Muscle of leg (tissue), 16 donors: ENCODE results near the gene C18orf54. TPM values are rescaled to one million over a fixed set of nuclear protein-coding genes. Genes with fewer than 3 reads are reported as not detected.
A peak's percentile ranks its signal among the peaks of the same experiment; 100 is the strongest.
"Not testable (repeated sequence)": the region's sequence is repeated elsewhere in the genome, so short reads cannot be mapped to it uniquely, and the experiment has no call there.

Experiments used
- DNase-seq: peaks from one replicate; pipeline ENCODE4 v3.0.0; 2013
- H3K27ac ChIP-seq: one replicate; pipeline ENCODE4 v1.5.1; 2013; ENCODE audit warnings: mild to moderate bottlenecking, low read length, control low read depth
- H3K27me3 ChIP-seq: one replicate; pipeline ENCODE4 v1.6.1; 2013; ENCODE audit warnings: low read length; ENCODE audit not compliant: control insufficient read depth, insufficient read depth
- H3K36me3 ChIP-seq: one replicate; pipeline ENCODE4 v1.6.1; 2013; ENCODE audit warnings: low read length; ENCODE audit not compliant: control insufficient read depth, insufficient read depth
- H3K4me1 ChIP-seq: one replicate; pipeline ENCODE4 v1.6.1; 2013; ENCODE audit warnings: low read length; ENCODE audit not compliant: control insufficient read depth, insufficient read depth
- H3K4me3 ChIP-seq: one replicate; pipeline ENCODE4 v1.5.1; 2013; ENCODE audit warnings: low read length, control low read depth
- H3K9me3 ChIP-seq: replicated peaks from 2 replicates; pipeline ENCODE4 v1.6.1; 2013; ENCODE audit warnings: low read depth, low read length; ENCODE audit not compliant: control insufficient read depth
- WGBS: methylation state at CpG from one replicate; pipeline ENCODE4 v1.1.5; 2013; ENCODE audit warnings: missing lambda C conversion rate; ENCODE audit not compliant: insufficient coverage; 5-methylcytosine and 5-hydroxymethylcytosine counted together
- long read RNA-seq, 11 donors: transcript quantifications; one replicate each; lab custom pipeline, GENCODE V29; 2026
- polyA plus RNA-seq, 8 donors: library from polyadenylated mRNA; unstranded; fragments of 120-200 nt; gene quantifications; one replicate each; pipeline versions ENCODE4 v1.2.1 to v1.2.3, GENCODE V29; 2013; ENCODE audit warnings: inconsistent platforms in 1 of 8, low replicate concordance in 1 of 8; ENCODE audit not compliant: insufficient read length in 8 of 8, insufficient read depth in 1 of 8
- total RNA-seq: library from RNA; stranded (reverse); fragments of 120-200 nt; gene quantifications from one replicate; pipeline ENCODE4 v1.2.4, GENCODE V29; 2013

The C18orf54 gene
- 4.4 TPM for total RNA-seq
- polyA plus RNA-seq, result 1 to 10 TPM; 4.4 to 7.7 (median 5.5) TPM
- long read RNA-seq, donor 1, full-length matches to known transcripts, result 1 of 1 reads
- long read RNA-seq, donor 1, partial matches to known transcripts, result 0 of 1 reads
- long read RNA-seq, donor 1, other reads (novel, unspliced or antisense), result 0 of 1 reads
- long read RNA-seq, donor 2, result 0 reads
- long read RNA-seq, donor 3, full-length matches to known transcripts, result 1 of 1 reads
- long read RNA-seq, donor 3, partial matches to known transcripts, result 0 of 1 reads
- long read RNA-seq, donor 3, other reads (novel, unspliced or antisense), result 0 of 1 reads
- long read RNA-seq, donor 4, result 0 reads
- long read RNA-seq, donor 5, full-length matches to known transcripts, result 1 of 1 reads
- long read RNA-seq, donor 5, partial matches to known transcripts, result 0 of 1 reads
- long read RNA-seq, donor 5, other reads (novel, unspliced or antisense), result 0 of 1 reads
- long read RNA-seq, donor 6, result 0 reads
- long read RNA-seq, donor 7, result 0 reads
- long read RNA-seq, donor 8, result 0 reads
- long read RNA-seq, donor 9, result 0 reads
- long read RNA-seq, donor 10, result 0 reads
- long read RNA-seq, donor 11, result 0 reads

DNA sequence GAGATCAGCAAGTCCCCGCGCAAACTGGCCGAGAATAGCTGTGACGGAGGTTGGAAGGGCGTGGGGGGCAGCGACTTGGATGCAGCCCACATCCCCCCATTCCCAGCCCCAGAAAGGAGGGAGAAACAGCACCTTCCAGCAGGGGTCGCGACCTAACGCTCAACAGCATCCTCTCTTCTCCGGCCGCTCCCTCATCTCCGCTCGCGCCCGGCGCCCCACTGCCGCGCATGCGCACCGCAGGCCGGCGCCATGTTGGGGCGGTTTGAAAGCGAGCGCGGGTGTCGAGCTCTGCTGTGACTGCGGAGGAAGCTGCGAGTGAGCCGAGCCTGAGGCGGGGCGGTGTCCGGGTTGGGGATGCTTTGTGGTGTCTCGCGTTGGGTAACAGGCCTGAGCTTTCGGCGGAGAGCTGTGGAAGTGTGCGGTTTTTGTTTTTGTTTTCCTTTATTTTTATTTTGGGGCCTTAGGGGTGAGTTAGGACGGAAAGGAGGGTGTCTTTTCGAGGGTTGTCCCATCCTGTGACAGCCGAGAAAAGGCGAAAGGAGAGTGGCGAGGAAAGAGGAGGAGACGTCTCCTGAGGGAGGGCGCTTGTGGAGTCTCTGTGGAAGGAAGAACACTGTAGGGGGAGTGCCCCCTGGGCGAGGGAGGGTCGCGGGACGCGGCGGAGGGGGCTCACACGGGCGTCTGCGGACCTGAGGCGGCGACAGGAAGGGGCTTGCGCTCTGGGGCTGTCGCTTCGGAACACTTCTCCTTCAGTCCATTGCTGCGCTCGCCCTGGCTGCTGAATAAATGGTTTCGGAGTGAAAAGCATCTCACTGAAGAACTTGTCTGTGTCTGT lies at the start of gene C18orf54, which contains the start of gene STARD6:
TSS of gene C18orf54 (plus strand) at position 247 of the 835 bp plus-strand sequence. CDS start 2,667 bp downstream, outside the sequence.
TSS of gene STARD6 (minus strand) at position 199 of the 835 bp plus-strand sequence. CDS start 3,285 bp downstream, outside the sequence.
- peak; percentile 97 for DNase-seq
- Histone ChIP-seq H3K27ac (peak within 1 kb of the TSS; percentile 91), H3K27me3 (no peaks in the 10 kb centered on the region), H3K4me3 (peak within 1 kb of the TSS; percentile 65), H3K9me3 (no peaks in the 10 kb centered on the region), H3K36me3 (peaks cover 2% of the 10 kb centered on the region), H3K4me1 (peaks cover 4% of the 10 kb centered on the region)
- under 1% methylated on average over 54 of the region's 62 CpGs for WGBS

DNA sequence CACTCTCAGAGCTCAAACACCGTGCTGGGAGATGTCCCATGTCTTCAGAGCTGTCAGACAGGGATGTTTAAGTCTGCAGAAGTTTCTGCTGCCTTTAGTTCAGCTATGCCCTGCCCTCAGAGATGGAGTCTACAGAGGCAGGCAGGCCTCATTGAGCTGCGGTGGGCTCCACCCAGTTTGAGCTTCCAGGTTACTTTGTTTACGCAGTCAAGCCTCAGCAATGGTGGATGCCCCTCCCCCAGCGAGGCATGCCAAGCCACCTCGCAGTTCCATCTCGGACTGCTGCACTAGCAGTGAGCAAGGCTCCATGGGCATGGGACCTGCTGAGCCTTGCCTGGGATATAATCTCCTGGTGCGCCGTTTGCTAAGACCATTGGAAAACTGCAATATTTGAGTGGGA lies 48.1 kb upstream of the C18orf54 start:
- H3K4me1 ChIP-seq, H3K27ac ChIP-seq, H3K4me3 ChIP-seq, DNase-seq, H3K9me3 ChIP-seq, H3K36me3 ChIP-seq, H3K27me3 ChIP-seq: not testable (repeated sequence)
- 94% methylated on average over 8 of the region's 8 CpGs for WGBS

DNA sequence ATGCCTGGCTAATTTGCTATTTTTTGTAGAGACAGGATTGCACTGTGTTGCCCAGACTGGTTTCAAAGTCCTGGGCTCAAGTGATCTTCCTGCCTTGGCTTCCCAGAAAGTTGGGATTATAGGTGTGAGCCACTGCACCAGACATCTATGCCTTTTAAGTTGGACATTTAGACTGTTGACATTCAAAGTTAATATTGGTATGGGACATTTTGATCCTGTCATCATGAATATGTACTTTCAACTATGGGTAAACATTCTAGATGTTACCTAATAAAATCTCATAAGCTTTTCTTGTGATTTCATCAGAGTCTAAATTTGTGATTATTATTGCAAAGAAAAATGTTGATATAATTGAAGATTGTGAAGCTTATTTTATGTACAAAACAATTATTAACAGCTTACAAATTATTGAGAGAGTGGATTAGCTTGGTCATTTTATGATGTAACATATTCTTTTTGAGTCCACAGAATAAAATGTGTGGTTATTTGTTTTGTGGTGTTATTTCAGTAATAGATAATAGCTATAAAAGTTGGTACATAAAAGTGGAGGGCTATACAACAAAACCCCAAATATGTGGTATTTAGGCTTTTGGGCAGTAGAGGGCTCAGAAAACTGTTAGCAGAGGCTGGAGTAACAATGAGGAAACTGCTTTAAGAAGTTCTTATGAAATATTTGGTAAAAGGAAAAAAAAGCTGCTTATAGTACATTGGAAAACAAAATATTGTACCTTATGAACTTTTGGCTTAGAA lies 41.5 kb upstream of the C18orf54 start:
- DNase-seq, result no peak
- Histone ChIP-seq H3K27me3 (no peaks in the 10 kb centered on the region), H3K4me1 (no peaks in the 10 kb centered on the region), H3K36me3 (no peaks in the 10 kb centered on the region), H3K9me3 (no peaks in the 10 kb centered on the region), H3K27ac (no peak overlapping the region), H3K4me3 (no peak overlapping the region)

DNA sequence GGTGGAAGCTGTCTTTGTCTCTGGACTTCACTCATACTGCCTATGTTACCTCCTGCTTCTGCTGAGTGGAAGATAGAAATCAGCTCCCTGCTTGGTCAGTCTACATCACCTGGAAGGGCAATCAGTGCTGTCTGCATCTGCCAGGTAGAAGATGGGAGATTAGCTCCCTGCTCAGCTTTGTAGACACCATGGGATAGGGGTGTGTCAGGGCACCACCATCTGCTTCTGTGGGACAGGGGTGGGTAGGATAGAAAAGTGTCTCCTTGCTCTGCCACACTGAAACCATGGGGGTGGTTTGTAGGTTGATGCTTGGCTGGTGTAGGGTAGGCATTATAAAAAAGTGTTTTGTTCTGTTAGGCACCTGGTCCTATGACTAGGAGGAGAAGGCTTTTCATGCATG lies 34.1 kb upstream of the C18orf54 start:
- H3K36me3 ChIP-seq, result no peaks in the 10 kb centered on the region

DNA sequence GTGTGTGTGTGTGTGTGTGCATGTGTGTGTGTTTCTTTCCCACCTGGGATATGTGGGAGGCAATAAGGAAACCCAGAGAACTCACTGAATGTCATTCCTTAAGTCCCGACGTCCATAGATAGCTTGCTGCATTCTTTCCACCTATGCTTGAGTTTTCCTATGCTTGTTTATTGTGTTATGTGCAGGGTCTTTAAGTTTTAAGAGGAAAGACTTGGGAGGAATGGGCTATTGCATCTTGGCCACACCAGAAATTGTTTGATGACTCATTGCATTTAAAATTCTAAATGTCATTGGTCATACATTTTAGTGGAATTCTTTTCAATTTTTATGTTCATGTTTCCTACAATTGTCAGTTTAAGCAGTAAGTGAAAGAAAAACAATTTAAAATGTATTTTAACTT lies 33.7 kb upstream of the C18orf54 start:
- no peak overlapping the region for H3K4me3 ChIP-seq
- no peak for DNase-seq
- H3K36me3 ChIP-seq, result no peaks in the 10 kb centered on the region
- no peaks in the 10 kb centered on the region for H3K4me1 ChIP-seq
- no peaks in the 10 kb centered on the region for H3K27me3 ChIP-seq
- WGBS, result no CpG with 5 or more reads among the region's 2 CpGs
- no peaks in the 10 kb centered on the region for H3K9me3 ChIP-seq
- H3K27ac ChIP-seq, result no peak overlapping the region

More for the DNA sequence above, 34.1 kb upstream of the C18orf54 start:
- Histone ChIP-seq H3K27ac (no peak overlapping the region), H3K4me1 (no peaks in the 10 kb centered on the region), H3K4me3 (no peak overlapping the region), H3K27me3 (no peaks in the 10 kb centered on the region), H3K9me3 (no peaks in the 10 kb centered on the region)
- DNase-seq, result no peak

DNA sequence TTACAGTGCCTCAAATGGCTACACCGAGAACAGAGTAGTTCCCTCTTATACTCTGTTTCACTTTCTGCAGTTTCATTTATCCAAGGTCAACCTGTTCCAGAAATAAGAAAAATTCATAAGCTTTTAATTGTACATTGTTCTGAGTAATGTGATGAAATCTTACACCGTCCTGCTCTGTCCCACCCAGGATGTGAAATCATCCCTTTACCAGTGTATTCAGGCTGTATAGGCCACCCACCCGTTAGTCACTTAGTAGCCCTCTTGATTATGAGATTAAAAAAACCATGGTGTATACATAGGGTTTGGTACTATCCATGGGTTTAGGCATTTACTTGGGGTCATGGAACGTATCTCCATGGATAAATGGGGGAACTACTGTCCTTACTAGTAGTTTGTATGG lies 29.9 kb upstream of the C18orf54 start:
- no CpG with 5 or more reads among the region's 4 CpGs for WGBS
- Histone ChIP-seq H3K27ac (no peak overlapping the region), H3K9me3 (no peaks in the 10 kb centered on the region), H3K27me3 (no peaks in the 10 kb centered on the region), H3K36me3 (no peaks in the 10 kb centered on the region), H3K4me3 (no peak overlapping the region), H3K4me1 (no peaks in the 10 kb centered on the region)
- no peak for DNase-seq

DNA sequence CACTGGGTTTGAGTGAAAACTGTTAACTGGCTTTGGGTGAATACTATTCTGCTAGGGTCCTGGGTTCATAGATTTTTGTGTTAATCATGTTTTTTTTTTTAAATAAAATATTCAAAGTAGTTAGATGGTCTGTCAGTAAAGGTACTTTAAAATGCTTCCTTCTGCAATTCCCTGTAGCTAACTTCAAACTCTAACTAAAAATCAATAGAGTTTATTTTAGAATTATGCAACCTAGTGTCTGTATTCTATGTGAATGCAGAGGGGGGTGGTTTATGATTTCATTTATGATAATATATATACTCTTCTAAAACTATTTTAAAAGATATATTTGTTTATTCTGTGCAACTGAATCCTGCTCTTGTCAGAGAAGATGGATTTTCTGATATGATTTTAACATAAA lies 27.9 kb upstream of the C18orf54 start:
- DNase-seq, result no peak
- H3K27ac ChIP-seq, result no peak overlapping the region
- H3K27me3 ChIP-seq, result no peaks in the 10 kb centered on the region
- H3K9me3 ChIP-seq, result no peaks in the 10 kb centered on the region
- H3K4me1 ChIP-seq, result no peaks in the 10 kb centered on the region
- H3K4me3 ChIP-seq, result no peak overlapping the region
- H3K36me3 ChIP-seq, result no peaks in the 10 kb centered on the region

DNA sequence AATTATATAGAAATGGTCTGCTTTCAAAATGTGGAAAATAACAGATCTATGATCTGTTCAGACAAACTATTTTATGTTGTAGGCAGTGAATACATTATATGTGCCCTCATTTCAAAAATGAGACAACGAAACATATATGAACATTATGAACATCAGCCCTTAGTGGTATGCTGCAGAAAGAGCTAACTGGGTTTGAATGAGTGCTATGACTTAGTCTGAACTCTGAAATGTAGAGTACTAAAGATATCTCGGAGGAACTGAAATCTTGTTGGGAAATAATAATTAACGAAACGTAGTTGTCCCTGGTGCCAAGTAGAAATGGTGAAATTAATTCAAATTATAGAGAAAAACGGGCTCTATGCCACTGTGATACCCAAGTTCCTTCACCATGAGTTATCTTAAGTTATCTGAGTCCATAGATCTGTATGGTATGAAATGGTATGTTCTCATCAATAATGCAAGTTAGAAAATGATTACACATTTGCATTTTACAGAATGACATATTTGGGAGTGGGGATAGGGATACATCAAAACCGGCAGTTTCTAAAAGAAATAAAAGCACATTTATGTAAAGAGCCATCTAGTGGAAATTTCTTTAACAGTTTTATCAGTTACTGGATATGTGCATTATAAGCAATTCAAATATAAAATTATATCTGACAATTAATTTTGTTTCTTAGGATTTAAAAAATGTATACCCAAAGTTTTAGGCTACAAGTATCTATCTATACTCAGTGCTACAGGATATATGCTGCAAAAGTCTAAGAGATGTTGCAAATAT lies 26.7 kb upstream of the C18orf54 start:
- no peak overlapping the region for H3K4me3 ChIP-seq
- no peaks in the 10 kb centered on the region for H3K27me3 ChIP-seq
- no peaks in the 10 kb centered on the region for H3K4me1 ChIP-seq
- H3K9me3 ChIP-seq, result no peaks in the 10 kb centered on the region
- DNase-seq, result no peak
- WGBS, result no CpG with 5 or more reads among the region's 6 CpGs
- H3K27ac ChIP-seq, result no peak overlapping the region
- no peaks in the 10 kb centered on the region for H3K36me3 ChIP-seq

DNA sequence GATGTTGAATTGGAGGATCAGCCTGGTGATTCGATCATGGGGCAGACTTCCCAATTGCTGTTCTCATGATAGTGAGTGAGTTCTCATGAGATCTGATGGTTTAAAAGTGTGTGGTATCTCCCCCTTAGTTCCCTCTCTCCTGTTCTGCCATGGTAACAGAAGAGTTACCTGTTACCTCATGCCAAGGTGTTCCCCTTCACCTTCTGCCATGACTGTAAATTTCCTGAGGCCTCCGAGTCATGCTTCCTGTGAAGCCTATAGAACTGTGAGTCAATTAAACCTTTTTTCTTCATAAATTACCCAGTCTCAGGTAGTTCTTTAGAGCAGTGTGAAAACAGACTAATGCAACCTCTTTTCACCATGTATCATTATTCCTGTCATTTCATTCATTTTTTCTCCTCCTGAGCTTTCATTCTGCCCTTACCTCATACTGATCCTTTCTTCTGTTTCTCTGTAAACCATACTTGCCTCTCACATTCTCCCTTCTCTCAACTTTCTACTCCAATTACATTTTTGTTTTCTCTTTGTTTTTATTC lies 22.0 kb upstream of the C18orf54 start:
- no peaks in the 10 kb centered on the region for H3K36me3 ChIP-seq
- H3K9me3 ChIP-seq, result no peaks in the 10 kb centered on the region
- no peak overlapping the region for H3K27ac ChIP-seq
- 67% methylated on average over 1 of the region's 2 CpGs for WGBS
- H3K4me3 ChIP-seq, result no peak overlapping the region
- no peak for DNase-seq
- no peaks in the 10 kb centered on the region for H3K4me1 ChIP-seq
- no peaks in the 10 kb centered on the region for H3K27me3 ChIP-seq
